ENCODE data around the gene GALNT18. TPM values are rescaled to one million over a fixed set of nuclear protein-coding genes. Genes with fewer than 3 reads are reported as not detected.

The GALNT18 gene
- total RNA-seq, 4 donors from 2014 or later, result 3.5 to 31.4 (median 11.1) TPM

DNA sequence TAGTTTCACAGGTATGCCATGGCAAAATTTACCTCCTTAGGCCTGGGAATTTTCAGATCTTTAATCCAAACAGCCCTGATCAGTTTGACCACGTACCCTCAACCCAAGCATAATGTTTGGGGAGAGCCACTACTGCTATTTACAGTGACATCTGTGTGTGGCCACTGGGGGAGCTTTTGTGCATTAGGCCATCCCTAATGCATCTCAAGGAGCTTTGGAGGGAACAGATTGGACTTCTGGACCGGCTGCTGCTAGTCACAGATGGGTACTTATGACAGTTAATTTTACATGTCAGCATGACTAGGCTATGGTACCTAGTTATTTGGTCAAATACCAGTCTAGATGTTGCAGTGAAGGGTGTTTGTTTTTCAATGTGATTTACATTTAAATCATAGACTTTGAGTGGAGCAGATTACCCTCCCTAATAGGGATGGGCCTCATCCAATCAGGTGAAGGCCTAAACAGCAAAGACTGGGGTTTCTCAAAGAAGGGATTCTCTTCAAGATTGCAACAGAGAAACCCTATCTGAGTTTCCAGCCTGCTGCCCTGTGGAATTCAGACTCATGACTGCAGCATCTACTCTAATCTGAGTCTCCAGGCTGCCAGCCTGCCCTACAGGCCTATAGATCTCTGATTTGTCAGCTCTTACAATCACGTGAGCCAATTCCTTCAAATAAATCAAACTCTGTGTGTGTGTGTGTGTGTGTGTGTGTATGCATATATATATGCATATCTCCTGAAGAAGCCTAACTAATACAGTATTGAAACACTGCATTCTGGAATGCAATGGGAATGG lies 38.0 kb upstream of the GALNT18 start:
- no peak for TF ChIP-seq POLR2A (IDR thresholded peaks at IDR 0.05)
- TF ChIP-seq, protein P1, sequence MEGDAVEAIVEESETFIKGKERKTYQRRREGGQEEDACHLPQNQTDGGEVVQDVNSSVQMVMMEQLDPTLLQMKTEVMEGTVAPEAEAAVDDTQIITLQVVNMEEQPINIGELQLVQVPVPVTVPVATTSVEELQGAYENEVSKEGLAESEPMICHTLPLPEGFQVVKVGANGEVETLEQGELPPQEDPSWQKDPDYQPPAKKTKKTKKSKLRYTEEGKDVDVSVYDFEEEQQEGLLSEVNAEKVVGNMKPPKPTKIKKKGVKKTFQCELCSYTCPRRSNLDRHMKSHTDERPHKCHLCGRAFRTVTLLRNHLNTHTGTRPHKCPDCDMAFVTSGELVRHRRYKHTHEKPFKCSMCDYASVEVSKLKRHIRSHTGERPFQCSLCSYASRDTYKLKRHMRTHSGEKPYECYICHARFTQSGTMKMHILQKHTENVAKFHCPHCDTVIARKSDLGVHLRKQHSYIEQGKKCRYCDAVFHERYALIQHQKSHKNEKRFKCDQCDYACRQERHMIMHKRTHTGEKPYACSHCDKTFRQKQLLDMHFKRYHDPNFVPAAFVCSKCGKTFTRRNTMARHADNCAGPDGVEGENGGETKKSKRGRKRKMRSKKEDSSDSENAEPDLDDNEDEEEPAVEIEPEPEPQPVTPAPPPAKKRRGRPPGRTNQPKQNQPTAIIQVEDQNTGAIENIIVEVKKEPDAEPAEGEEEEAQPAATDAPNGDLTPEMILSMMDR (IDR thresholded peaks at IDR 0.05), result no peak
- H3K27me3 ChIP-seq, result no peaks in the 10 kb centered on the region

DNA sequence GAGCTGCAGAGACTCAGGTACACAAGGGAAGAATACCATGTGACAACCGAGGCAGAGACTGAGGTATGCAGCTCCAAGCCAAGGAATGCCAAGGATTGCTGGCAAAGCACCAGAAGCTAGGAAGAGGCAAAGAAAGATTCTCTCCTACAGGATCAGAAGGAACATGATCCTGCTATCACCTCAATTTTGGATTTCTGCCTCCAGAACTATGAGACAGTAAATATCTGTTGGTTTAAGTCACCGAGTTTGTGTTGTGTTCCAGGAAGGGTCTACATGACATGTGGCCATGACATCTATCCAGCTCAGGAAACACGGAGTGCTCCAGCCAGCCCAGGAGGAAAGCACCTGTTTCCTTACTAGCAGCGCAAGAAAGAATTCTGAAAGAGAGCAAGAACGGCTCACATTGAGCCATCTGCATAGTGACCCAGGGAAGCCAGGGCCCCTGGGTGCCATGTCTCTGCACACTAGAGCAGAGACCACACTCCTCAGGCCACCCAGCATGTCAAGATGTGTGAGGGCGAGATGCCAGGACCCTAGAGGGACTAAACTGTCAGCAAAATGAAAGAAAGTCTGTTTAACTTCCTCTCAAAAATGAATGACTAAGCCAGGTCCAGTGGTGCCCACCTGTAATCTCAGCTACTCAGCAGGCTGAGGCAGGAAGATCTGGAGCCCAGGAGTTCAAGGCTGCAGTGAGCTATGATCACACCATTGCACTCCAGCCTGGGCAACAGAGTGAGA lies 35.6 kb upstream of the GALNT18 start:
- Histone ChIP-seq H3K4me1 (no peaks in the 10 kb centered on the region), H3K36me3 (no peaks in the 10 kb centered on the region), H3K27ac (no peak overlapping the region), H3K9me3 (no peaks in the 10 kb centered on the region), H3K27me3 (no peaks in the 10 kb centered on the region), H3K4me3 (no peak overlapping the region)
- DNase-seq, result no peak
- TF ChIP-seq, protein P1 (IDR thresholded peaks at IDR 0.05), result no peak
- no peak for TF ChIP-seq POLR2A (IDR thresholded peaks at IDR 0.05)

More for the DNA sequence above, 38.0 kb upstream of the GALNT18 start:
- no peak overlapping the region for H3K27ac ChIP-seq
- DNase-seq, result no peak
- no peaks in the 10 kb centered on the region for H3K4me1 ChIP-seq
- H3K36me3 ChIP-seq, result no peaks in the 10 kb centered on the region
- H3K9me3 ChIP-seq, result no peaks in the 10 kb centered on the region
- no peak overlapping the region for H3K4me3 ChIP-seq

DNA sequence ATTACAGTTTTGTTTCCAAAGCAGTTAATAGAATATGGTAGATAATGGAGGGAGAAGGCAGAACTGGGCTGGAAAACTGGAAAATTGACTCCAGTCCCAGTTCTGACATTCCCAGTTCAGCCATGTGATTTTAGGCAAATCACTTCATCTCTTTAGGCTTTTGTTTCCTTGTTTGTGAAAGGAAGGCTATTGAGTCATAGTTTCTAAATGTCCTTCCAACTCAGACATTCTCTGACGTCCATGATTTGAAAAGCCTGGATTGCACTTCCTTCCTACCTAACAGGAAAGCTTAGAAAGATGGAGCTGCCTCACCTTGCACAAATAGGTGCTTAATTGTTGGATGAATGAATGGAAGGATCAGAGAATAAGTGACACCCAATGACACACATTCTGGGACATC lies 19.8 kb upstream of the GALNT18 start:
- Histone ChIP-seq H3K27ac (no peak overlapping the region), H3K4me1 (no peaks in the 10 kb centered on the region), H3K4me3 (no peak overlapping the region), H3K27me3 (no peaks in the 10 kb centered on the region), H3K36me3 (no peaks in the 10 kb centered on the region), H3K9me3 (no peaks in the 10 kb centered on the region)
- DNase-seq, result no peak
- no peak for TF ChIP-seq POLR2A (IDR thresholded peaks at IDR 0.05)
- TF ChIP-seq, protein P1 (IDR thresholded peaks at IDR 0.05), result no peak

DNA sequence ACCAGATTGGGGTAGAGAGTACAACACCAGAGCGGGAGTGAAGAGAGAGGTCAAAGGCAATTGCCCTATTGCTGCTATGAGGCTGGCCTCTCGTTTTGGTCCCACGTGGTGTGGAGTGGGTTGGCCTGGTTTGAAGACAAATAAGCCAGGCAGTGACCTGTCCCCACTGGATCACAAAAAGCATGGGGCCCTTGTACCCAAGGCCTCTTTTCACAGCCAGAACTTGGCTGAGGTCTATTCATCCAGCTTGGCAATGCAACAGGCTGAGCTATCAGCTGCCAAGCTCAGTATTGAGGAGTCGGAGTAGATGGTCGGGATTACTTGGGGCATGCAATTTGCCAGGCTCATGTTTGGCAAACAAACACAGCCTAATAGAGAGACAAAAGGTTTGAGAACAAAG lies 19.2 kb upstream of the GALNT18 start:
- no peaks in the 10 kb centered on the region for H3K36me3 ChIP-seq
- H3K4me1 ChIP-seq, result no peaks in the 10 kb centered on the region
- no peak for DNase-seq
- no peaks in the 10 kb centered on the region for H3K9me3 ChIP-seq
- TF ChIP-seq POLR2A (IDR thresholded peaks at IDR 0.05), result no peak
- TF ChIP-seq, protein P1 (IDR thresholded peaks at IDR 0.05), result no peak
- no peak overlapping the region for H3K4me3 ChIP-seq
- H3K27ac ChIP-seq, result no peak overlapping the region
- H3K27me3 ChIP-seq, result no peaks in the 10 kb centered on the region

DNA sequence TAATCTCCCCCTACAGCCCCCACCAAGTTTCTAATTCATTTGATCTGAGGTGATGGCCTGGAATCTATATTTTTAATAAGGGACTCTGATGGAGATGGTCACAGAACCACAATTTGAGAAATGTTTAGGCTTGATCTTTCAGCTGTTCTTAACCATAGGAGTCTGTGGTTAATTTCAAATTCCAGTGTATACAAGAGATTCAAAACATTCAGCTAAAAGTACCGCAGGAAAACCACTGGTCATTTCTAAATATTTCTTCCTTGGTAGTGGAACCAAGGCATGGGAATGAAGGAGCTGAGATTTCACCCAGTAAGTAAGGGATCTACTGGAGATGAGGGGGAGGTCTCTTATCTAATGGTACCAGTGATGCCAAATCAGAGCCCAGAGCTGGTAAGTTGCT lies 18.3 kb upstream of the GALNT18 start:
- Histone ChIP-seq H3K9me3 (no peaks in the 10 kb centered on the region), H3K27me3 (no peaks in the 10 kb centered on the region), H3K27ac (no peak overlapping the region), H3K4me3 (no peak overlapping the region), H3K4me1 (no peaks in the 10 kb centered on the region), H3K36me3 (no peaks in the 10 kb centered on the region)
- no peak for DNase-seq
- TF ChIP-seq, protein P1 (IDR thresholded peaks at IDR 0.05), result no peak
- no peak for TF ChIP-seq POLR2A (IDR thresholded peaks at IDR 0.05)
